H1 (cell line): Measurements from ENCODE around the gene ULK3. TPM values are rescaled to one million over a fixed set of nuclear protein-coding genes. Genes with fewer than 3 reads are reported as not detected.

Source experiments
- CBX5 ChIP-seq: fragments of 300-800, 300-1000 bp; sonication (generic); IDR thresholded peaks from 2 replicates; pipeline ENCODE4 v1.7.1; 2016; ENCODE audit warnings: antibody characterized with exemption, low read length, low read depth
- CHD2 ChIP-seq: IDR thresholded peaks from 2 replicates; pipeline ENCODE4 v1.6.1; 2012; ENCODE audit warnings: low read length, improper control_type of control experiment
- CHD7 ChIP-seq: fragments of 300-600 bp; sonication (generic); IDR thresholded peaks from 2 replicates; pipeline ENCODE4 v1.7.1; 2012; ENCODE audit warnings: low read length, moderate library complexity, mild to moderate bottlenecking, inconsistent platforms; ENCODE audit not compliant: insufficient replicate concordance
- CREB1 ChIP-seq: IDR thresholded peaks from 2 replicates; pipeline ENCODE4 v1.6.1; 2012; ENCODE audit warnings: inconsistent platforms
- GABPA ChIP-seq: IDR thresholded peaks from 2 replicates; pipeline ENCODE4 v1.6.1; 2011; ENCODE audit warnings: mild to moderate bottlenecking, low read length, moderate library complexity, borderline replicate concordance; ENCODE audit not compliant: insufficient read depth
- NRF1 ChIP-seq: IDR thresholded peaks from 2 replicates; pipeline ENCODE4 v1.6.1; 2011; ENCODE audit warnings: mild to moderate bottlenecking, low read depth, low read length, improper control_type of control experiment
- PHF8 ChIP-seq: fragments of 200-600 bp; sonication (generic); conservative IDR thresholded peaks from 2 replicates; pipeline ENCODE4 v1.7.1; 2012; ENCODE audit warnings: low read depth, mild to moderate bottlenecking, inconsistent platforms, low read length, moderate library complexity
- POLR2A ChIP-seq, 2 experiments: IDR thresholded peaks; 1 replicate in 1 of 2; 2 replicates in 1 of 2; pipeline ENCODE4 v1.6.1; 2011; ENCODE audit warnings: low read depth in 2 of 2, low read length in 2 of 2, mild to moderate bottlenecking in 2 of 2; ENCODE audit errors: control extremely low read depth in 1 of 2
- POU5F1 ChIP-seq: IDR thresholded peaks from 2 replicates; pipeline ENCODE4 v1.6.1; 2011; ENCODE audit warnings: low read depth, mild to moderate bottlenecking, low read length, moderate library complexity
- SIX5 ChIP-seq: IDR thresholded peaks from 2 replicates; pipeline ENCODE4 v1.6.1; 2011; ENCODE audit warnings: mild to moderate bottlenecking, low read depth, low read length
- SP4 ChIP-seq: IDR thresholded peaks from 2 replicates; pipeline ENCODE4 v1.6.1; 2012; ENCODE audit warnings: low read length, inconsistent platforms
- SUZ12 ChIP-seq: fragments of 200-600 bp; sonication (generic); IDR thresholded peaks from 2 replicates; pipeline ENCODE4 v1.6.1; 2012; ENCODE audit warnings: mild to moderate bottlenecking, inconsistent platforms, low read length, moderate library complexity, mixed read lengths
- USF2 ChIP-seq: IDR thresholded peaks from 2 replicates; pipeline ENCODE4 v1.6.1; 2011; ENCODE audit warnings: low read length, improper control_type of control experiment
- polyA plus RNA-seq, 7 experiments: library from polyadenylated mRNA; depleted of rRNA in 3 of 7; stranded (reverse) in 5 of 7; unstranded in 2 of 7; fragments of >200 nt in 5 of 7; fragments of 200-250 nt in 2 of 7; gene quantifications; 1 replicate in 5 of 7; 2 replicates in 1 of 7; 4 replicates in 1 of 7; pipeline versions ENCODE4 v1.2.1 to v1.2.3, GENCODE V29; 2011 to 2013; ENCODE audit warnings: missing spikeins in 2 of 7, mixed read lengths in 2 of 7
- total RNA-seq: library from RNA; stranded (reverse); fragmentation: NEBNext Ultra II Directional; extraction: Animal tissue kit (Norgen Biotek cat#: 25700); gene quantifications from 2 replicates; pipeline ENCODE4 v1.2.1, GENCODE V29; 2021

Gene ULK3
- total and polyA plus RNA-seq, 2 of the 8 experiments (the other 6 are each of a cell fraction or from before 2014, with no cell fraction given): 27.1 to 34.4 TPM

- TF ChIP-seq CHD7: no peak
- no peak for TF ChIP-seq NRF1
- TF ChIP-seq PHF8: no peak
- no peak for TF ChIP-seq SUZ12
- no peak for TF ChIP-seq POU5F1
- TF ChIP-seq CREB1: no peak
- TF ChIP-seq SIX5: no peak
- TF ChIP-seq USF2: no peak
- TF ChIP-seq CBX5: no peak
- TF ChIP-seq CHD2: no peak
- no peak for TF ChIP-seq SP4
- TF ChIP-seq POLR2A (IDR thresholded peaks at IDR 0.05; ENCODE audit: control extremely low read depth in 1 of 2, low read depth in 2 of 2, low read length in 2 of 2): no peak
- TF ChIP-seq GABPA: no peak
These were observed 48.5 kb upstream of the ULK3 start (continued) for GRCh38 chr15:74891469-74891868.
